Measurements from ENCODE around the gene TTC28. TPM values are rescaled to one million over a fixed set of nuclear protein-coding genes. Genes with fewer than 3 reads are reported as not detected.

Gene TTC28
- total and polyA plus RNA-seq, 10 of the 15 experiments (the other 5 are each of a cell fraction or from before 2014, with no cell fraction given), result 0.15 to 8.4 (median 1.4) TPM

GRCh38 chr22:28044546-28045173, 635.0 kb downstream of the TTC28 start:
- no peaks in the 10 kb centered on the region for H3K4me1 ChIP-seq (ENCODE audit: control insufficient read depth, insufficient read depth, low read length)
- 0 out of 2 replicates have a peak overlapping the region, but pooled peaks have one; percentile 42 for H3K4me2 ChIP-seq (ENCODE audit: control insufficient read depth, insufficient read depth)
- H2AFZ ChIP-seq (ENCODE audit: control insufficient read depth, low read depth, low read length), result no peak overlapping the region
- no peaks in the 10 kb centered on the region for H3K36me3 ChIP-seq (ENCODE audit: control insufficient read depth in 2 of 2, insufficient read depth in 2 of 2, low read length in 1 of 2)
- ChIA-PET RAD21 (ENCODE audit: unreplicated experiment) (no interaction called here), SMC1A (ENCODE audit: uncharacterized antibody, unreplicated experiment) (interaction anchor here (0.6 to 0.9 kb wide), 2 partner anchors 313 to 786 kb away, joined by 3 read pairs; no protein-coding TSS in a partner anchor), CTCF (interaction anchor here (0.7 to 1.0 kb wide), 3 partner anchors 9 to 759 kb away, joined by 3 read pairs; no protein-coding TSS in a partner anchor), POLR2A (no interaction called here)
- 1% methylated on average over 7 of the region's 7 CpGs for WGBS (ENCODE audit: insufficient coverage, insufficient replicate concordance, low lambda C conversion rate, missing lambda C conversion rate)
- H3K27me3 ChIP-seq (replicated peaks in 1 of 2; ENCODE audit: control insufficient read depth in 2 of 2, insufficient read depth in 2 of 2, low read length in 1 of 2), result no peaks in the 10 kb centered on the region
- no peak overlapping the region for H3K9ac ChIP-seq (ENCODE audit: control insufficient read depth, insufficient read depth, low read length)
- H3K4me3 ChIP-seq, result no peak overlapping the region
- ATAC-seq (peak; percentile 82), DNase-seq (ENCODE audit: low read depth, low spot score) (peak; percentile 7), FAIRE-seq (no peak)
- intact Hi-C loops (cut with micrococcal nuclease; ENCODE audit: unreplicated experiment) (no loop called here), in situ Hi-C loops (cut with MboI) (loop anchor here (10.0 to 25.0 kb wide), 2 partner anchors 790 to 993 kb away; no protein-coding TSS in a partner anchor)
- no TSS peak for BruUV-seq (replicated peaks)
- no peaks in the 10 kb centered on the region for H4K20me1 ChIP-seq (ENCODE audit: control insufficient read depth, insufficient read depth)
- no peaks in the 10 kb centered on the region for H3K9me3 ChIP-seq (replicated peaks; ENCODE audit: control insufficient read depth, insufficient read depth, low read length)
- no peaks in the 10 kb centered on the region for H3K79me2 ChIP-seq (ENCODE audit: control insufficient read depth, insufficient read depth, low read length)
- H3K27ac ChIP-seq (ENCODE audit: control insufficient read depth, insufficient read depth), result no peak overlapping the region
- TF ChIP-seq GATAD2B (conservative IDR thresholded peaks at IDR 0.05; ENCODE audit: low read depth) (no peak), ZBED1 (IDR thresholded peaks at IDR 0.05; ENCODE audit: borderline replicate concordance) (no peak), IRF5 (IDR thresholded peaks at IDR 0.05; ENCODE audit: borderline replicate concordance) (no peak), SMC3 (IDR thresholded peaks at IDR 0.05; ENCODE audit: borderline replicate concordance, low read length) (no peak), CUX1 (IDR thresholded peaks at IDR 0.05; ENCODE audit: insufficient replicate concordance, low read depth, low read length) (peak; percentile 90), NR2C1 (IDR thresholded peaks at IDR 0.05) (no peak), RBBP5 (conservative IDR thresholded peaks at IDR 0.05) (no peak), DPF2 (IDR thresholded peaks at IDR 0.05) (0 out of 2 replicates have a peak, but pooled peaks have one; percentile 23), ZBTB33 (IDR thresholded peaks at IDR 0.05) (no peak), ASH2L (IDR thresholded peaks at IDR 0.05; ENCODE audit: borderline replicate concordance, low read depth) (no peak), BCL3 (IDR thresholded peaks at IDR 0.05; ENCODE audit: borderline replicate concordance, insufficient read depth, low read depth, low read length, poor library complexity, severe bottlenecking) (no peak)

All from GM12878 (cell line).